Erythroblast (primary cell): ENCODE measurements around the gene SMC6.

Experiments used
- GATA1 ChIP-seq: IDR thresholded peaks from 2 replicates; pipeline ENCODE4 v1.6.1; 2011; ENCODE audit warnings: low read depth, mild to moderate bottlenecking, control low read depth, low read length, moderate library complexity
- POLR2A ChIP-seq: IDR thresholded peaks from 2 replicates; pipeline ENCODE4 v1.6.1; 2011; ENCODE audit warnings: mild to moderate bottlenecking, low read length

- TF ChIP-seq POLR2A: no peak
- no peak for TF ChIP-seq GATA1
Observed at GRCh38 chr2:17626986-17627385, 126.6 kb downstream of the SMC6 start.
